DND-41 (cell line): Measurements from ENCODE around the gene AAMDC.
"Not testable (repeated sequence)": the region's sequence is repeated elsewhere in the genome, so short reads cannot be mapped to it uniquely, and the experiment has no call there.

Source experiments
- ATAC-seq: fragments of 200-7000 bp; cut with Tn5 transposase; 3 replicates; pipeline ENCODE4 v1.9.1; 2021; ENCODE audit warnings: low read depth; ENCODE audit not compliant: insufficient read depth
- DNase-seq: peaks from one replicate; pipeline ENCODE4 v3.0.0-alpha.2; 2020
- H2AFZ ChIP-seq: 2 replicates; pipeline ENCODE4 v1.6.0; 2012; ENCODE audit warnings: low read depth, low read length
- H3K27ac ChIP-seq: 2 replicates; pipeline ENCODE4 v1.5.1; 2012; ENCODE audit warnings: low read length, inconsistent platforms
- H3K27me3 ChIP-seq: fragments of 200-600 bp; sonication (generic); 2 replicates; pipeline ENCODE4 v1.6.0; 2012; ENCODE audit warnings: low read length, mild to moderate bottlenecking, inconsistent platforms; ENCODE audit not compliant: insufficient read depth, poor library complexity
- H3K36me3 ChIP-seq: 2 replicates; pipeline ENCODE4 v1.5.1; 2012; ENCODE audit warnings: low read length, inconsistent platforms; ENCODE audit not compliant: insufficient read depth
- H3K4me1 ChIP-seq: 2 replicates; pipeline ENCODE4 v1.5.1; 2012; ENCODE audit warnings: mild to moderate bottlenecking, low read length; ENCODE audit not compliant: insufficient read depth
- H3K4me2 ChIP-seq: 2 replicates; pipeline ENCODE4 v1.6.0; 2012; ENCODE audit warnings: mild to moderate bottlenecking, moderate library complexity, low read length, inconsistent platforms; ENCODE audit not compliant: insufficient read depth
- H3K4me3 ChIP-seq, 2 experiments: fragments of 200-600 bp in 1 of 2; shearing (Covaris generic) in 1 of 2; 2 replicates each; pipeline ENCODE4 v1.5.1; 2012 to 2016; ENCODE audit warnings: inconsistent platforms in 2 of 2, low read length in 2 of 2, mild to moderate bottlenecking in 2 of 2, low read depth in 1 of 2, moderate library complexity in 1 of 2
- H3K79me2 ChIP-seq: 2 replicates; pipeline ENCODE4 v1.6.0; 2012; ENCODE audit warnings: low read length, inconsistent platforms; ENCODE audit not compliant: insufficient read depth
- H3K9ac ChIP-seq: 2 replicates; pipeline ENCODE4 v1.6.0; 2012; ENCODE audit warnings: low read depth, mild to moderate bottlenecking, inconsistent platforms, low read length, moderate library complexity
- H3K9me3 ChIP-seq: 2 replicates; pipeline ENCODE4 v1.5.1; 2012; ENCODE audit warnings: low read length, moderate library complexity, mild to moderate bottlenecking, inconsistent platforms; ENCODE audit not compliant: insufficient read depth, severe bottlenecking
- H4K20me1 ChIP-seq: 2 replicates; pipeline ENCODE4 v1.6.0; 2012; ENCODE audit warnings: low read length; ENCODE audit not compliant: insufficient read depth
- CTCF ChIP-seq: IDR thresholded peaks from 2 replicates; pipeline ENCODE4 v1.5.1; 2012; ENCODE audit warnings: borderline replicate concordance, low read length, moderate library complexity, mild to moderate bottlenecking; ENCODE audit not compliant: poor library complexity, severe bottlenecking; ENCODE audit errors: extremely low read depth
- EZH2 ChIP-seq: IDR thresholded peaks from 3 replicates; pipeline ENCODE4 v1.6.1; 2012; ENCODE audit warnings: borderline replicate concordance, low read depth, mild to moderate bottlenecking, moderate library complexity, low read length, inconsistent platforms; ENCODE audit not compliant: severe bottlenecking

Gene AAMDC

DNA sequence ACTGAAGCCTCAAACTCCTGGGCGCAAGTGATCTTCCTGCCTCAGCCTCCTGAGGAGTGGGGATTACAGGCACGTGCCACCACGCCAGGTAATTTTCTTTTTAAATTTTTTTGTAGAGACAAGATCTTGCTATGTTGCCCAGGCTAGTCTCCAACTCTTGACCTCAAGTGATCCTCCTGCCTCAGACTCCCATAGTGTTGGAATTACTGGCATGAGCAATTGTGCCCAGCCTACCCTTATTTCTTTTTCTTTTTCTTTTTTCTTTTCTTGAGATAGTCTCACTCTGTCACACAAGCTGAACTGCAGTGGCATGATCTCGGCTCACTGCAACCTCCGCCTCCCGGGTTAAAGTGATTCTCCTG lies 63.9 kb downstream of the AAMDC start:
- Histone ChIP-seq H3K4me2 (no peak overlapping the region), H3K9me3 (no peaks in the 10 kb centered on the region), H3K4me1 (no peaks in the 10 kb centered on the region), H4K20me1 (no peaks in the 10 kb centered on the region), H3K27me3 (no peaks in the 10 kb centered on the region), H2AFZ (no peak overlapping the region), H3K27ac (no peak overlapping the region), H3K9ac (no peak overlapping the region), H3K36me3 (peaks cover 53% of the 10 kb centered on the region), H3K4me3 (no peak overlapping the region), H3K79me2 (no peaks in the 10 kb centered on the region)
- ATAC-seq (no peak), DNase-seq (no peak)
- no peak for TF ChIP-seq CTCF

DNA sequence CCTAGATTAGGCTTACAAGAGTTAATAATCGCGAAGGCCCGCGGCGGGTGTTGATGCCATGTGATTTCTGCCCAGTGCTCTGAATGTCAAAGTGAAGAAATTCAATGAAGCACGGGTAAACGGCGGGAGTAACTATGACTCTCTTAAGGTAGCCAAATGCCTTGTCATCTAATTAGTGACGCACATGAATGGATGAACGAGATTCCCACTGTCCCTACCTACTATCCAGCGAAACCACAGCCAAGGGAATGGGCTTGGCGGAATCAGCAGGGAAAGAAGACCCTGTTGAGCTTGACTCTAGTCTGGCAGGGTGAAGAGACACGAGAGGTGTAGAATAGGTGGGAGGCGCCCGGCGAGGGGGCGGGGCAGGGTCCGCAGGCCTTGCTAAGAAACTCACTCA lies 65.5 kb downstream of the AAMDC start:
- no peaks in the 10 kb centered on the region for H3K9me3 ChIP-seq

DNA sequence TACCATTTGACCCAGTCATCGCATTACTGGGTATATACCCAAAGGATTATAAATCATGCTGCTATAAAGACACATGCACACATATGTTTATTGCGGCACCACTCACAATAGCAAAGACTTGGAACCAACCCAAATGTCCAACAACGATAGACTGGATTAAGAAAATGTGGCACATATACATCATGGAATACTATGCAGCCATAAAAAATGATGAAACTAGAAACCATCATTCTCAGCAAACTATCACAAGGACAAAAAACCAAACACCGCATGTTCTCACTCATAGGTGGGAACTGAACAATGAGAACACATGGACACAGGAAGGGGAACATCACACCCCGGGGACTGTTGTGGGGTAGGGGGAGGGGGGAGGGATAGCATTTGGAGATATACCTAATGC lies 68.1 kb downstream of the AAMDC start:
- not testable (repeated sequence) for H2AFZ ChIP-seq, H3K27me3 ChIP-seq, H3K4me3 ChIP-seq, H3K27ac ChIP-seq, ATAC-seq, H3K9ac ChIP-seq, DNase-seq, H3K4me1 ChIP-seq, H3K4me2 ChIP-seq, H3K79me2 ChIP-seq, H3K9me3 ChIP-seq, H4K20me1 ChIP-seq
- H3K36me3 ChIP-seq, result peaks cover 35% of the 10 kb centered on the region

More for the DNA sequence above, 65.5 kb downstream of the AAMDC start:
- H3K4me3 ChIP-seq, result no peak overlapping the region
- H3K27me3 ChIP-seq, result no peaks in the 10 kb centered on the region
- no peak for TF ChIP-seq EZH2
- no peak for TF ChIP-seq CTCF
- peaks cover 46% of the 10 kb centered on the region for H3K36me3 ChIP-seq
- no peak overlapping the region for H3K9ac ChIP-seq
- no peaks in the 10 kb centered on the region for H3K79me2 ChIP-seq
- no peaks in the 10 kb centered on the region for H3K4me1 ChIP-seq
- no peak overlapping the region for H2AFZ ChIP-seq
- H3K4me2 ChIP-seq, result no peak overlapping the region
- no peaks in the 10 kb centered on the region for H4K20me1 ChIP-seq
- no peak for DNase-seq
- no peak overlapping the region for H3K27ac ChIP-seq
- ATAC-seq, result no peak

DNA sequence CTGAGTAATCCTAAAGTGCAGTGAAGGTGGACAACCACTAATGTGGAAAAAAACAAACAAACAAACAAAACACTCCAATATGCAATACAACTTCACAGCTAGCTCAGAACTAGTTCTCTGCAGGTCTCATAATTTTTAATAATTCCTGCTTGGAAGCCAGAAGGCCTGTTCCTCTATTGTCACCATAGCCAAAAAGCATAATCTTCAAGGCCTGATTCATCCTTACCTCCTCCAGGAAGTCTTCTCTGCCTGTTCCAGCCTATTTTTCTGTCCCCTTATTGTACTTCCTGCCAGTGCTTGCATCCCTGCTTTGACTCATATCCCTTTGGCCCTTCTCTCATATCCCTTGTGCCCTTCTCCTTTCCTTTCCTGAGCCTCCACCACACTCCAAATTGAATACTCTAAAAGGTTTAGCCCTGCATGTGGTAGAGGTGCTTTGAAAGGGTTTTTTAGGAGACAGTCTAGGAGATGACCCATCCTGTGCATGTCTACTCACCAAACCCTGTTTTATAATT lies 69.2 kb downstream of the AAMDC start:
- DNase-seq, H3K9me3 ChIP-seq, H3K9ac ChIP-seq, H3K79me2 ChIP-seq, H3K4me3 ChIP-seq, H3K27me3 ChIP-seq, H4K20me1 ChIP-seq, ATAC-seq, H3K4me1 ChIP-seq, H3K27ac ChIP-seq, H3K4me2 ChIP-seq, H2AFZ ChIP-seq: not testable (repeated sequence)
- peaks cover 34% of the 10 kb centered on the region for H3K36me3 ChIP-seq

DNA sequence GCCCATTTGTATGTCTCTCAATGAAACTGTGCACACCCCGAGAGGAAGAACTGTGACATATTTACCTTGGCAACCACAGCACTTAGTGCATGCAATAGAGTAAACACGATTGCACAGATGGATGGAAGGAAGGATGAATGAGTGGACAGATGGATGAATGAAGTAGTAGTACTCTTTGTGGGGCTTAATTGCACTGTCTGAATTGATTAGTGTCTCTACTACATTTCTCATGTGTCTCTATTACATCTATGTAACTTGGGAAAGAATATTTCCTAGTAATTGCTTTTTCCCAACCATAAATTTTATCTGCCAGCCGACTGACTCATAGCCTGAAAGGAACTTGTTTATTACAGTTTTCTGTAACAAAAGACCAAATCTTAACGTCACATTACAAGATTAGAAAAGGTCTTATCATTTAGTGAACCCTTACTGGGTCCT lies 69.7 kb downstream of the AAMDC start:
- not testable (repeated sequence) for ATAC-seq

DNA sequence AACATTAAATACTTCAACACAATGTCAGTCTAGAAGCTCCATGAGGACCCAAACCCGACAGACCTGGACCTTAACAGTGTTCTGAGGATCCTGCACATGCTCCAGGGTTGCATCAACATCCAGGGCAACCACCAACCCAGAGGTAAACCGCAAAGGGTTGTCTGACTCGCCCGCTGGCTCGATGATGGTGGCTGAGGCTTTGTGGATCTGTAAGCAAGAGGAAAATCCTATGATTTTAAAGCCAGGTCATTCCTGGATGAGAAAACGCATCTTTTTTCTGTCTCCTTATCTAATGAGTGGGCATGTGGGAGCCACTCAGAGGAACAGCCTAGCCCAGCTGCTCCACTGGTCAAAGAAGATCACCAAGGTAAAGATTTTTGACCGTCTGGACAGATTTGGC lies 70.3 kb downstream of the AAMDC start:
- not testable (repeated sequence) for H3K27ac ChIP-seq, H3K27me3 ChIP-seq, H2AFZ ChIP-seq, H3K4me3 ChIP-seq, H3K79me2 ChIP-seq, H4K20me1 ChIP-seq, H3K4me1 ChIP-seq, H3K9me3 ChIP-seq, H3K9ac ChIP-seq, ATAC-seq, H3K4me2 ChIP-seq, DNase-seq
- H3K36me3 ChIP-seq, result peaks cover 30% of the 10 kb centered on the region

More for the DNA sequence above, 69.7 kb downstream of the AAMDC start:
- not testable (repeated sequence) for H3K9ac ChIP-seq, H3K27ac ChIP-seq, H3K27me3 ChIP-seq, DNase-seq, H3K79me2 ChIP-seq, H3K9me3 ChIP-seq, H2AFZ ChIP-seq, H3K4me3 ChIP-seq, H3K4me1 ChIP-seq, H4K20me1 ChIP-seq, H3K4me2 ChIP-seq
- peaks cover 34% of the 10 kb centered on the region for H3K36me3 ChIP-seq

GRCh38 chr11:77891703-77892102 lies 70.8 kb downstream of the AAMDC start:
- ATAC-seq, DNase-seq: not testable (repeated sequence)

More at GRCh38 chr11:77891703-77892102, 70.8 kb downstream of the AAMDC start:
- not testable (repeated sequence) for H3K4me1 ChIP-seq, H4K20me1 ChIP-seq, H3K79me2 ChIP-seq, H3K9me3 ChIP-seq, H3K9ac ChIP-seq, H3K4me2 ChIP-seq, H3K4me3 ChIP-seq, H3K27ac ChIP-seq, H2AFZ ChIP-seq, H3K27me3 ChIP-seq
- H3K36me3 ChIP-seq, result peaks cover 29% of the 10 kb centered on the region
